ENCODE data around the gene GRIK4.

GRIK4 gene

DNA sequence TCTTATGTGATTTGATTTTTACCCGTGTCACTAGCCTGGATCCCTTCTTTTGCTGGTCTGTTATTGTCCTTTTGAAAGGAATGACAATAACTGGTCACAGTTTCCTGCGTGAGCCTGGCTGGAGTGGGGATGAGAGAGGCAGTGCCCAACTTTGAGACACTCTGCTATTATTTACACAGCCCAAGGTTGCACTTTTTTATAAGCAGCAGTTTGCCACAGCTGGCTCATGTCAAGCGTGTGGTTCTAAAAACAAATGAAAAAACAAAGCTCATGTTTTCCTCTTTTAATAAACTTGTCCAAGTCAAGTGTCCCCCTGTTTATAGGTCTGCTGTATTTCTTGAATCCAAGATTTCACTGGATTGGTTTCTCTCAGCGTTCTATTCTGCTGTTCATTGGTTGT, 201.3 kb downstream of the GRIK4 start:
- DNase-seq: no peak

DNA sequence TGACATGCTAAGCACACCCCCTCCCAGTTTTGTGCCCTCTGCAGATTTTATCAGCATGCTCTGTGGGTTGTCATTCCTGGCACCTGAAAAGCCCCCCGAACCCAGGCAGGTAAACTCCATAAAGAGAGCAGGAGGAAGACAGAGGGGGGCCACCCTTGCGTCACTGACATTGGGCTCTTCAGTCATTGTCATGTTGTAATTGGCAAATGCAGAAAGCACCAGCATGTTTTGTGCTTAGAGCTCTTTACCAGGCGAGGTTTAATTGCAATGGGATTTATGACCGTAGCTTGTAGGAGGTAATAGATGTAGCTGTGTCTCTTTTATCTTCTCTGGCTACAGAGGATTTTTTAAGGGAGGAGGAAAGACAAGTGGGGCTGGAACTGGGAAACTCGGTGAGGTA, 201.7 kb downstream of the GRIK4 start:
- no peak for DNase-seq

DNA sequence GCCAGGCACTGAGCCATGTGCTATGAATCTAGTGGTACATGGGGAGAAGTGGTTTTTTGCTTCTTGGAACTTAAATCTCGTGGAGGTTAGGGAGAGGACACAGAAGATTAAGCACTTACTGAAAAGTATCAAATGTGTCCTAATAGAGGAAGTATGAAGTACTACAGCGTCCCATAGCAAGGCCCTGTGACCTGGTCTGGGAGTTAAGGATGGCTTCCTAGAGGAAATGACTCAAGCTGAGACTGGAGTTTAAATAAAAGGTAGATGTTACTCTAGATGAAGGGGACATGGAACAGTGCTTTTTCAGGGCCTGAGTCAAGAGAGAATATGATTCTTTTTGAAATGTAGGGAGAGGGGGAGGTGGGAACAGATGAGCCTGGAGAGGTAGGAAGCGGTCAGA, 202.9 kb downstream of the GRIK4 start:
- DNase-seq: no peak

DNA sequence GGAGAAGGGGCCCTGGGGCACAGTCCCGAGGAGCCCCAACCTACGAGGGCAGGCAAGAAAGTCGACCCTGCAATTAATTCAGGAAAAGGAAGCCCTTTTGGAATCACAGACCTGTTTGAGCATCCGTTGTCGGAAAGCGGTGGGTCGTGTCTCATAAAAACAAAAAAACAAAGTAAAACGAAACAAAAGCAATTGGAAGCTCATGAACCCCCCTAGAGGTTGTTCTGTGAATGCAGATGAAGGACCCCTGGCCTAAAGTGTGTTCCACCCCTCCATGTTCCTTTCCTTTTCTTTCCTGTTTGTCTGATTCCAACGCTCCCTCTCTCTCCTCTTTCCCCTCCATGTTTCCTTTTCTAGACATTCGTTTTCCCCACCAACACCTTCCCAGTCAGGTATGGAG, 203.7 kb downstream of the GRIK4 start:
- DNase-seq: no peak

DNA sequence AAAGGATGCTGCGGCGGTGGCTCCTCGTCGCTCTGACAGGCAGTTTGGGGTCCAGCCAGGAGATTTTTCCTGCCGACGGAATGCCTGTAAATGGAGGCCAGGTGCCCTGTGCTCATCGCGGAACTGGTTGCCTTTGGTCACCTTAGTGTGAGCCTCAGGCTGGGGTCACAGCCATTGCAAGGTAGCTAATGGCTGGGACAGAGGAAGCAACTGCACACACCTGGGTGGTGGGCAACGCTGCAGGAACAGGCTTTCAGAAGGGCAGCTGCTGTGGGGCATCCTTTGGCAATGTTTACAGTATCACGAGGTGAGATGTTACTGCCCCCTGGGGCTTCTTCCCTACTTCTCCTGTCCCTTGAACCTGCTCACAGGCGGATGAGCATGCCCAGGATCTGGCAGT, 205.5 kb downstream of the GRIK4 start:
- no peak for DNase-seq

DNA sequence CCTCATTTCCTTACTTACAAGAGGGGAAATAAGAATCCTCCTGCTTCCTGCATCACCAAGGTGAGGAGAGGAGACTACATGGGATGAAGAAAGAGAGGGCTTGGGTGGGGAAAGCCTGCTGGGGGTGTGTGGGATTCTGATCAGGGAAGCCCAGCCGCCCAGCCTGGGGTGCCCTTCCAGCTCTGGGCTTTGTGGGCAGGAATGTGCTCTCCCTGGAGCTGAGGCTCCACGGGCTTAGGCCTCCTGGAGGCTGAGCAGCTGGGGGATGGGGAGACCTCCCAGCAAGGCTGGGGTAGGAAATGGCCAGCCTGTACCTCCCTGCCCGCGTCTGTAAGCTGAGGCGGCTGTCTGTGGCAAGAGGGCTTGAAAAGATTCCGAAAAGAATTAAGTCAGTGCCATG, 206.1 kb downstream of the GRIK4 start:
- DNase-seq: no peak

DNA sequence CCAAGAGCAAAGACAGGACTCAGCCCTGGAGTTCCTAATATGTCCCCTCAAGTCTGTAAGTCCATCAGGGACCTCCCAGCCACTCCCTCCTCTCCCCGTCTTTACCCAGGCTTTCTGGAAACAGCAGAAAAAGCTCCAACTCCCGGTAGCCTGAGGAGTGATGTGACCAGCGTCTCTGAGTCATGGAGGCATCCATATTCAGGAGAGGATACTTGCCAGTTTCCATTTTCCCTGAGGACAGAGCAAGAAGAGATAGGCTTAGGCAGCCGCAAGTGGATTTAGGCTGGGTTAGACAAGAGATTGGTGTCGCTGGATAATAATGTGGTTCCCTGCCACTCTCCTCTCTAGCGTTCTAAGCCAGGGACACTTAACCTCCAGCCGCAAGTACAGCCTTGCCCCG, 206.6 kb downstream of the GRIK4 start:
- no peak for DNase-seq

DNA sequence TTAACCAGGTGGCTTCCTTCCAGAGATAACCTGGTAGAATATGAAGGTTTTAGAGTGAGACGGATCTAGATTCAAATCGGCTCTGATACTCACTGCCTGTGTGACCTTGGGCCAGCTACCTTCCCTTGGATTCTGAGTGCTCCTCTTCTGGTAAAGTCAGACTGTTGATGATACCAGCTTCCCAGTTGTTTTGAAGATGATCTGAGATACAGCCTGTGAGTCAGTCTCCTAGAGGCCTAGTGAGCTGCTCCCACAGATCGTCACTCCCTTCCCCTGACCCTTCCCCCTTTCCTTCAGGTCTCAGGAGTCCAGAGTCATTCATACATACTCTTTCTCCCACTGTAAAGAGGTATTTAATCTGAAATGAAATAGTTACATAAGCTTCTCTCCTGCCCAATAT, 207.8 kb downstream of the GRIK4 start:
- DNase-seq: no peak

DNA sequence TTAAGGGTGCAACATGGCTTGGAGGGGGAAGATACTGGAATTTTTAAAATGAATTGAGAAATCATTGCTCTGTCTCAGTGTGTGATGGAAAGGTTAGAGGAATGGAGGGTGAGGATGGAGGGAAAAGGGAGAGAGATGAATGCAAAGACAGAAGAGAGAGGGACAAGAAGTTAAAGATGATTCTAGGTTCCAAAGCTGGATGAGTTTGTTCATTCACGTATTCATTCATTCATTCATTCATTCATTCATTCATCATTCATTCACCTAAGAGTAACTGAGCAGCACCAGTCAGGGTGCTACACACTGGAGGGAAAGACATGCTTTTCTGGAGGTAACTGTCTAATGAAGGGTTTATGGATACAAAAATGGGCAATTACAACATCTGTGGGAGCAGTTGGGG, 209.2 kb downstream of the GRIK4 start:
- no peak for DNase-seq

DNA sequence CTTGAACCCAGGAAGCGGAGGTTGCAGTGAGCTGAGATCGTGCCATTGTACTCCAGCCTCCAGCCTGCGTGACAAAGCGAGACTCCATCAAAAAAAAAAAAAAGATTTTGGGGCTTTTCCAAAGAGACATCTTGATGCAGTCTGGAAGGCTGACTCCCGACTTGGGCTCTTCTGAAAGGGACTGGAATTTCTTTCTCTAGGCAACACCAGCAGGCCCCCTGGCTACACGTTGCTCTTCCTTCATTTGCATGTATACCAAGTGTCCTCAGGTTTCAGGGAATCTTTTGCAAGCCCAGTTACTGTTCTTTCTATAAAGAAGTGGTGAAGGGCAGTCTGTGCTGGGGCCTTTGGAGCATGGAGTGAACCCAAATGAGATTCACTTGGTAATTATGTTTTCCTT, 211.0 kb downstream of the GRIK4 start:
- DNase-seq: no peak

DNA sequence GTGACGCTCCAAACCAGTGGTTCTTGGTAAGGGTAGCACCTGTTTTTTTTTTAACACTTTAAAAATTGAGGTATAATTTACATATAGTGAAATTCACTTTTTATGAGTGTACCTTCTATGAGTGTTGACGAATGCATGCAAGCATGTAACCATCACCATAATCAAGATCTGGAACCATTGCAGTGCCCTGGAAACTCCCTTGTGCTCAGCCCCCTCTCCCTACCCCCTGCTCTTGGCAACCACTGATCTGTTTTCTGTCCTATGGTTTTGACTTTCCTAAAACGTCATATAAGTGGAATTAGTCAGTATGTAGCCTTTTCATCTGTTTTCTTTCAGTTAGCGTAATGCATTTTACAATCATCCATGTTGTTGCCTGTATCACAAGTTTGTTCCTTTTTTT, 212.2 kb downstream of the GRIK4 start:
- no peak for DNase-seq

DNA sequence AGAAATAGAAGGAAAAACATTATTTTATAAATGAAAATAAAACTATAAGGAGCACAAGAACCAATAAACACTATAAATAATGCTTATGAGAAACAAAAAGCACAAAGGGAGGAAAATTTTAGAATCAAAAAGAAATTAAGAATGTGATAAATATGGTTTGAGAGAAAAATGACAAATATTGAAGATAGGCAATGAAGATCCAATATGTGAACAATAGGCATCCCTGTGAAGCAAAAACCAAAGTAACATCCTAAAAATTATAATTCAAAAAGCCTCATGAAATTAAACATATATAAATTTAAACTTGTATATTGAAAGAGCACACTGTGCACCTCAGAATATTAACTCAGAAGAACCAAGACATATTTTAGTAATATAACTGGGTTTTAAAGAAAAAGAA, 216.2 kb downstream of the GRIK4 start:
- DNase-seq: no peak

DNA sequence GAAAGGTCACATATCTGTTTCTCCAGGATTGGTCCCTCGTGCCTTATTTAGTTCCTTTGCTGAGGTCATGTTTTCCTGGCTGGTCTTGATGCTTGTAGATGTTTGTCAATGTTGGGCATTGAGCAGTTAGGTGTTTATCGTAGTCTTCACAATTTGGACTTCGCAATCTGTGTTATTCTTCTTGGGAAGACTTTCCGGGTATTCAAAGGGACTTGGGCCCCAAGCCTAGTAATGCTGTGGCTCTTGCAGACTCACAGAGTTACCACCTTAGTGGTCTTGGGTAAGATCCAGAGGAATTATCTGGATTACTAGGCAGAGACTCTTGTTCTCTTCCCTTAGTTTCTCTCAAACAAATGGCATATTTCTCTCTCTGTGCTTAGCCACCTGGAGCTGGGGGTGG, 223.5 kb downstream of the GRIK4 start:
- no peak for DNase-seq

DNA sequence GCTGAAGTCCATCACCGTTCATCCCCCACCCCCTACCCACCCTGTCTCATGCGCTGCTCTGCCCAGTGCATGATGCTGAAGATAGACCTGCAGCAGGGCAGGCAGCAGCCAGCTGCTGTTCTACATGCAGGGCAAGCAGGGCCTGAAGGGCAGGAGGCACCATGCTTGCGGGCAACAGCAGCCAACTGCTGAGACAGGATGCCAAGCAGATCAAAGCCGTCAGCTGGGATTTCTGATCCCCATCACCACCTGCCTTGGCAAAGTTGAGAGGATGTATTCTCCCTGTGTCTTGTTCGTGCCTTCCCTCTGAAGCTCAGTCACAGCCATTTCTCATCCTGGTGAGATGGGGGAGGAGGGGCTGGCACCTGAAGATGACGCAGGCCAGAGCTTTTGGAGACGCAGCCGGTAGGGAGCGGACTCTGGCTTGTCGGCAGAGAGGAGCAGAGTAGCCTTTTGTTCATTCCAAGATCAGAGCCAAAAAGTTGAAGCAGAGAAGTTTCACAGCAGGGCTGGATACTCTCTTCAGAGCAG, 227.0 kb downstream of the GRIK4 start:
- DNase-seq: no peak

DNA sequence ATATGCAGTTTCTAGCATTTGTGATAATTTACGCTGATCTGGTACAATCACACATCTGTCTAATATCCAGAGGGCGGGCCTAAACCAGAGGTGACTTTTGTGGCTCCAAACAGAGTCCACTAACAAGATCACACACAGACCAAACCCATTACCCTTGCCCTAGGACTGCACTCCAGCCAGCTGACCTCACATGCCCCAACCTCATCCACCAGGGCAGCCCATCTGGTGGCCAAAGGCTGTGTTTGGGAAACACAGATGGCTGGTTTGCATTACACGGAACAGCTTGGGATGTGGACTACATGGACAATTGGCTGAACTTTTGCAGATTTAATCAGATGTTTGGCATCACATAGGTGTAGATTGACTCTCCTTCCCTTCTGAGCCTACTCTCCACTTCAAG, 228.2 kb downstream of the GRIK4 start:
- DNase-seq: no peak

DNA sequence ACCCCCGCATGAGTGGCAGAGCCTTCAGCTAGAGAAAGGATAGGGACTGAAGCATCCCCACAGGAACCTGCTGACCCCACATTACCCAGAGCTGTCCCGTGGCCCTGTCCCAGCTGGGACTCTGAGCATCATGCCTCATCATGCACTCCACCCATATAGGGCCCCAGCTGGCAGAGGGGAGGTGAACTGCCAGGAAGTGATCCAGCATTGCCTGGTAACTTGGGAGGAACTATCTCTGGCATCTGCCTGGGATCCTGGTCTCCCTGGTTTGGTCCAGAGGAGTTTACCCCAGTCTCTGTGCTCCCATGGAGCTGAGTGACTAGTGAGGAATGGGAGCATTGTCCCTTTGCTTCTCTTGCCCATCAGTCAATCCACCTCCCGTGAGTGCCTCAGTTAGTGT, 228.8 kb downstream of the GRIK4 start:
- DNase-seq: no peak

DNA sequence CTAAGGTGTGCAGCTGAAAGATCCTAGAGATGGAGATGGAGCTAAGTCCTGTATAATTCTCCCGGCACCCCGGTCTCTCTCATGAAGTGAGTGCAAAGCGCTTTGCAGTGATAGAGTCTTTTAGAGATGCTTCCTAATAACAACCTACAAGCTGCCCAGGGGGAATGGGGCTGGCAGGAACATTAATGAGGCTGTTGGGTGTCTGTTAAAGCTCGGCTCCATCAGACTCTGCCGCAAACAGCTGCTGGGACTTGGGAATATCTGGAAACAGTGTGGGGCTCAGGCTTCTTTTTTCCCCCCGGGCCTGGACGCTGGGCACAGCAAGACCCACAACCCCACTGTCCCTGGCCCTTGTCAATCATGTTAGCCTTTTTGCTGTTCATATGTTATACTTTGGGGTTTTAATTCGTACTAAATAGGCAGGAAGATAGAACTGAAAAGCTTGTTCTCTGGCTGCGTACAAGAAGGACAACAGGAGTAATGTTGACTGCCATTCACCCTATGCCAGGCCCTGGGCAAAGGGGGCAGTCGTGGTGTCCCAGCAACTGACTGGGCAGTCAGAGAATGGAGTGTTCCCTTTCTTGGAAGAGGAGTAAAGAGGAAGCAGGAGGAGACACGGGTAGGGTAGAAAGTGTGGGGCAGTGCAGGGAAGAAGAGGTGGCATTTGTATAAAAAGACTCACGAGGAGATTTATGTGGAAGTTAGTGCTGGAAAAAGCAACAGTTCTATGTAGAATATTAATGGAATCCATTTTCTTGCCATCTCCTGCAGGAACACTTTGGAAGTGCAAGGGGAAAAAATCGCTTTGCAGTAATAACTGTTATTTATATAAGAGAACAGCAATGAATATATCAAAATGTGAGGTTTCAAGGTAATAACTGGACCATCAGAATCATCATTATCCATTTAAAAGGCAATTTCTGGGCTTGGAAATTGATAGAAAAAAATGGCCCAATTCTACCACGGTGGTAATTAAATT, 232.8 kb downstream of the GRIK4 start:
- no peak for DNase-seq

DNA sequence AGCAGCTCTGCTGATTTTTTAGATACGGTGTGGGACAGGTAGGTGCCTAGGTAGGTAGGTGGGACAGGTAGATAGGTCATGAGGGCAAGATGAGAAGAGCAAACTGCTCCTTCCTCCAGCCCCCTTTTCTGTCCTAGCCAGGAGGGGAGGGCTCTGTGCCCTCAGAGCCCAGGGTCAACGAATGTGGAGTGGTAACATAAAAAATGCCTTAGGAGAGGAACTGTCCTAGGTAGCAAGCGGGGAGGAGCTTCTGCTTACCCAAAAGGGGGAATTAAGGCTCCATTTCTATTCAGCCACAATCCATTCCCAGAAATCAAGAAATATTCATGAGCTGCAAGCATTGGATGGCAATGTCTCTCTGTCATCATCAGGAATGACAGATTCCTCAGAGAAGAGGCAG, 234.8 kb downstream of the GRIK4 start:
- DNase-seq: no peak

DNA sequence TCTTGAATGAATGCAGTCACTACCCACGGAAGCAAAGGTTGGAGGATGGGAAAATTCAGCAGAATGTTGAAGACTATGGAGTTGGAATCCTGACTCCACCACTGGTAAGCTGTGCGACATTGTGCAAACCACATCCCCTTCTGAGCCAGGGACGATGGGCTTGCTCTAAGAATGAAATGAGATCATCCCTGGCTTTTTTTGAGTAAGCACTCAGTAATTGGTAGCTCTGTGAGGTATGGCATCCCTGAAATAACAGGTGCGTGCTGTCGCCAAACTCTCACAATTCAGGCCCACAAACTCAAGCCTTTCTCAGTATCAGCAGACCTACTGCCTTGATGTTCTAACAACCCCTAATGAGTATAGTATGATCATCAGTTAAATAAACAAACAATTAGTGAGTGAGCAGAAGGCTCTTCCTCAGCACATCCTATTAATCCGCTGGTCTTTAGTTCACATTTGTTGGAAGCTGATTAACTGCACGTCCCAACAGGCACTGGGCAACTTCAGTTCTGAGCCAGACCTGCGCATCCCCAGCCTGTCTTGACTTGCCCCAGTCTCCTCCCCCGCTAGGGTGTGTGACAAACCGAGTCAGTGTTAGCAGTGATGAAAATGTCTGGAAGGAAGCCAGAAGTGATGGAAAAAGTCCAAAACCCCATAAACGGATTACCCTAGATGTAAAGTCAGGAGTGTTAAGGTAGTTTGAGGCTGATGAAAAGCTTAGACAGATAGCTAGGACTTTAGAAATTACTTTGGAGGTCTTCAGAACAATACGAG, 235.5 kb downstream of the GRIK4 start:
- DNase-seq: no peak

DNA sequence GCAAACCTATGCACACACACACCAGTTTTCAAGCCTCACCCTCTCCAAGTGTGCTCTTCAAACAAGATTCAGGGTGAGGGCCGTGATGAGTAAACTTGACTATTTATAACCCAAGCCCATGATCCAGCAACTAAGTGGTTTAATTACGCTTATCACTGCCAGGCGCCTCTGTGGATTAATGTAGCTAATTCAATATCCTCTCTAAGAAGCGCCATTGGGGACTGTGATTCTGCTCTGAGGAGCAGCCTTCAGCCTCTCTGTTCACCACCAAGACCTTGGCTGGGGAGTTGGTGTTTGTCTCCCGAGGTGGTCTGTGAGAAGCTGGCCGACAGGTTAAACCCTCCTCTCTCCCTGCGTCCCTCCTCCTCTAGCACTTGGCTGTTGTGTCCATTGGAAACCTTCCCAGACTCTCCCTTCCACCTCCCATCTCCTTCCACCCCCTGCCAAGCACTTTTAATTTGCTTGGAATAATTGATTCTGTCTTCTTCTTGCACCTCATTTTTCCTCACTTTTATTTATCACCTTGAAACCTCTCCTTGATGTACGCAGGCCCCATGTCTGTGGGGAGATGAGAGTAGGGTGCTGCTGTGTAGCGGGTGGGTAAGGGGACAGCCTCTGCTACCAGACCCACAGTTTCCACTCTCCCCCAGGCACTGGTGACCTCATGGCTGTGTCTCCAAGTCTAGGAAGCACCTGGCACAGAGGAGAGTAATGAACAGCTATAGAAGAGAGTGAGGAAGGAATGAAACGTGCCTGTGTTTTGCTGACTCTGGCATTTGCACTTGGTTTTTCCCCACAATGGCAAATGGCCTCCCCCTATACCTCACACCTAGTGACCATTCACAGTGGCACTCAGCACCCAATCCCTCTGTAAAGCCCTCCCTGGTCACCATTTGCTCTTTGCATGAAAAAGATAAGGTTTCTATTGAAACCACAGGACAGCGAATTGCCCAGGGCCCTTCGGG, 236.6 kb downstream of the GRIK4 start:
- no peak for DNase-seq

DNA sequence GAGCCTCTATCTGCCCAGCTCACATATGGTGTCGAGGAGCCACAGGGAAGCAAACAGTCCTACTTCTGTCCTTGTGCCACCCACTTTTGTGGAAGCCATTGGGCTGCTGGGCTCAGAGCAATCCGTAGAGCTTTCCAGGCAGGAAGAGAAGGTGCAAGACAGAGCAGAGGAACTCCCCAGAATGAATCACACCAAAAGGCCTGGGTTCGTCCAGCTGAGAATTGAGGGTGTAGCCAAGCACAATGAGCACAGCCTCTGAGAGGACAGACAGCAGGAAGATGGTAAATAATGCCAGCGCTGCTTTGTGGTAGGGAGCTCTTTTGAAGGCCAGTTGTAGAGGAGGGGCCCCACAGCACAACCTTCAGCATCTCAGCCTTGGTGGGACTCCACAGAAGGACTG, 237.8 kb downstream of the GRIK4 start:
- DNase-seq: no peak

DNA sequence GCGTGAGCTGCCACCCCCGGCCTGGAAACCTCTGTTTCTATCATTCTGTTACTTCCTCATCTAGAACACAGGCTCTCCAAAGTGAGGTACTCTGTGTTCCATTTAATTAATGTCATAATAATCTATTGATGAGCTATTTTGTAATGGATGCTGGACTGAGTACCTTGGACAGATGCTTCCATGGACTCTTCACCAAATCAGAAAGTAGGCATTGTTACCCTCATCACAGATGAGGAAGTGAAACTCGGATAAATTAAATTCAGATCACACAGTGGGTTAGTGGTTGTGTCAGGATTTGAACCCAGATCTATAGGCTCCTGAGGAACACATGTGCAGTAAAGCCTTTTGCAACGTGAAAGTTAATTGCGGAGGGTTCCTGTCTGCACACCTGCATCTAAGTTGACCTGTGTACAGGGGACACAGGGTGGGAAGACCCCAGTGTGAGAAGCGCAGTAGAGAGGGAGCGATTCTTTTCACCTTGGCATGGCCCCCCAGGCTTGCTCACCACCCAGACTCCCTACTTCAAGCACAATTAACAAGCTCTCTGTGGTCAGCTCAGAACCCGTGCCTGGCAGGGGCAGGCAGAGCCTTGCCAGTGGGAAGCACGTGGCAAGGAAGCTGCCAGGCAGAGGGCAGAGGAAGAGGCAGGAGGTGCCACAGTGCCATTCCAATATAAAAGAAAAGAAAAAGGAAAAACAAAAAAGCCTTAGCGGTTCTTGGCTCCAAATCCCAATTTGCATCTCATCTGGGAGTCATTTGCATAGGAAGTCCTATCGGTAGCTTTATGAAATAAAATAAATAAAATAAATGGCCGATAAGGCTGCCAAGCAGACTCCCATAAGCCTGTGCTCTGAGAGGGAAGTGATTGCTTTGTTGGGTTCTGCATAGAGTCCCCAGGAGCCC, 239.3 kb downstream of the GRIK4 start:
- no peak for DNase-seq

Data from stimulated activated CD4-positive, alpha-beta T cell treated with anti-CD3 and anti-CD28 coated beads, Interleukin-15, amount 100 ng/mL, for 24 hours (primary cell).